Thyroid gland (tissue), 4 donors: Measurements from ENCODE around the gene PURB. TPM values are rescaled to one million over a fixed set of nuclear protein-coding genes. Genes with fewer than 3 reads are reported as not detected.

ENCODE experiments used
- DNase-seq, 2 donors: peaks; one replicate each; pipeline ENCODE4 v3.0.0-alpha.2; 2019
- H3K27ac ChIP-seq, 3 donors: fragments of 200-600 bp; sonication (generic); 1 replicate in 2 of 3; 2 replicates in 1 of 3; pipeline ENCODE4 v1.5.1; 2016 to 2019; ENCODE audit warnings: mild to moderate bottlenecking in 1 of 3, moderate library complexity in 1 of 3
- H3K27me3 ChIP-seq: fragments of 200-600 bp; sonication (generic); one replicate; pipeline ENCODE4 v1.5.1; 2019
- H3K36me3 ChIP-seq, 2 donors: fragments of 200-600 bp; sonication (generic); one replicate each; pipeline ENCODE4 v1.5.1; 2016 to 2019
- H3K4me1 ChIP-seq, 2 donors: fragments of 200-600 bp; sonication (generic); one replicate each; pipeline ENCODE4 v1.5.1; 2017 to 2019
- H3K4me3 ChIP-seq, 3 donors: fragments of 200-600 bp; sonication (generic); replicated peaks in 1 of 3; 1 replicate in 2 of 3; 2 replicates in 1 of 3; pipeline ENCODE4 v1.5.1; 2016; ENCODE audit warnings: mild to moderate bottlenecking in 1 of 3
- H3K9me3 ChIP-seq: fragments of 200-600 bp; sonication (generic); one replicate; pipeline ENCODE4 v1.5.1; 2017
- POLR2A ChIP-seq, 2 donors: fragments of 450-650 bp; IDR thresholded peaks; one replicate each; pipeline ENCODE4 v1.6.1; 2017; ENCODE audit warnings: antibody characterized with exemption in 2 of 2, mild to moderate bottlenecking in 2 of 2, moderate library complexity in 1 of 2
- WGBS, 2 donors: methylation state at CpG; one replicate each; pipeline ENCODE4 v1.1.5; 2017; 5-methylcytosine and 5-hydroxymethylcytosine counted together
- intact Hi-C: fragments of 100-400 bp; cut with DNase I; formaldehyde crosslinking; loops from one replicate; pipeline ENCODE4 v1.15.1; 2023
- total RNA-seq, 4 donors: library from RNA; depleted of rRNA; stranded (reverse); fragments of >200 nt; gene quantifications; one replicate each; pipeline ENCODE4 v1.2.3, GENCODE V29; 2016
- TF ChIP-seq, protein P1 (sequence below), 6 experiments: fragments of 200-600 bp in 3 of 6; fragments of 450-650 bp in 3 of 6; sonication (generic) in 3 of 6; IDR thresholded peaks; one replicate each; pipeline ENCODE4 v1.5.1; 2016 to 2019; ENCODE audit warnings: antibody characterized with exemption in 6 of 6, mild to moderate bottlenecking in 2 of 6, inconsistent platforms in 1 of 6, moderate library complexity in 1 of 6

Gene PURB
- total RNA-seq, 4 donors from 2014 or later: 25.6 to 47.4 (median 31.5) TPM

DNA sequence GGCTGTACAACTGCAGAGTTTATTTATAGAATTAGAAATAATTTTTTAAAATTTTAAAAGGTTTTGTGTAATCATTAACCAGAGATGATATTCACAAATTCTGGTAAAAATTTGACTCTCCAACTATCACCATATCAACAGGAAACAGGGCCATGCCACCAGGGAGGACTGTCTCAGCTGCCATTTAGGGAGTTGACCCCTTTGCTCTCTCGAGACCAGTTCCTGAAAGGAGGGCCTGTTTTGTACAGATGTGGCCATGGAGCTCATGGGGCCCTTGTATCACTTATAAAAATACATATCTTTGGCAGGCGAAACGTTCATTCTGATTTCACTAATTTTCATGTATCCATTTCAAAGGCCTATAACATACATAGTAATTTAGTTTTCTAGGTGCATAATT is 57.8 kb downstream of the PURB start:
- H3K27me3 ChIP-seq: no peaks in the 10 kb centered on the region
- no peaks in the 10 kb centered on the region for H3K4me1 ChIP-seq
- H3K36me3 ChIP-seq: peaks cover 16 to 19% of the 10 kb centered on the region in 2 donors
- DNase-seq: no peak
- WGBS, 2 donors: 86 to 92% methylated on average over 3 of the region's 3 CpGs
- TF ChIP-seq POLR2A (IDR thresholded peaks at IDR 0.05): no peak
- TF ChIP-seq, protein P1, sequence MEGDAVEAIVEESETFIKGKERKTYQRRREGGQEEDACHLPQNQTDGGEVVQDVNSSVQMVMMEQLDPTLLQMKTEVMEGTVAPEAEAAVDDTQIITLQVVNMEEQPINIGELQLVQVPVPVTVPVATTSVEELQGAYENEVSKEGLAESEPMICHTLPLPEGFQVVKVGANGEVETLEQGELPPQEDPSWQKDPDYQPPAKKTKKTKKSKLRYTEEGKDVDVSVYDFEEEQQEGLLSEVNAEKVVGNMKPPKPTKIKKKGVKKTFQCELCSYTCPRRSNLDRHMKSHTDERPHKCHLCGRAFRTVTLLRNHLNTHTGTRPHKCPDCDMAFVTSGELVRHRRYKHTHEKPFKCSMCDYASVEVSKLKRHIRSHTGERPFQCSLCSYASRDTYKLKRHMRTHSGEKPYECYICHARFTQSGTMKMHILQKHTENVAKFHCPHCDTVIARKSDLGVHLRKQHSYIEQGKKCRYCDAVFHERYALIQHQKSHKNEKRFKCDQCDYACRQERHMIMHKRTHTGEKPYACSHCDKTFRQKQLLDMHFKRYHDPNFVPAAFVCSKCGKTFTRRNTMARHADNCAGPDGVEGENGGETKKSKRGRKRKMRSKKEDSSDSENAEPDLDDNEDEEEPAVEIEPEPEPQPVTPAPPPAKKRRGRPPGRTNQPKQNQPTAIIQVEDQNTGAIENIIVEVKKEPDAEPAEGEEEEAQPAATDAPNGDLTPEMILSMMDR (IDR thresholded peaks at IDR 0.05): no peak
- H3K9me3 ChIP-seq: no peaks in the 10 kb centered on the region
- intact Hi-C loops: no loop called here
- H3K27ac ChIP-seq: no peak overlapping the region
- H3K4me3 ChIP-seq: no peak overlapping the region

Other genes starting within 250 kb of the PURB start
- gene ZMIZ2, start 136.7 kb downstream of the PURB start, total RNA-seq: 10 to 100 TPM; 43.1 to 57.7 (median 49.8) TPM
- 1,000 to 10,000 TPM; 1,021 to 2,051 (median 1,545) TPM for gene PPIA, start 88.8 kb downstream of the PURB start, total RNA-seq
- 100 to 1,000 TPM; 126 to 198 (median 144) TPM for gene H2AZ2, start 37.4 kb downstream of the PURB start, total RNA-seq
- 1 to 10 TPM in 3 of 4 donors, under 1 TPM in 1; 0.78 to 3.8 (median 2.0) TPM for gene MYO1G, start 93.5 kb upstream of the PURB start, total RNA-seq
- gene CCM2, start 114.7 kb upstream of the PURB start, total RNA-seq: 10 to 100 TPM; 19.4 to 29.2 (median 24.3) TPM
- gene NACAD, start 203.4 kb upstream of the PURB start, total RNA-seq: 1 to 10 TPM in 2 of 4 donors, under 1 TPM in 2; 0.54 to 2.3 (median 0.88) TPM
- gene TBRG4, start 226.2 kb upstream of the PURB start, total RNA-seq: 10 to 100 TPM; 40.0 to 57.6 (median 49.3) TPM